HG02588 (cell line): Measurements from ENCODE around the gene PROB1.
A peak's percentile ranks its signal among the peaks of the same experiment; 100 is the strongest.
"Not testable (repeated sequence)": the region's sequence is repeated elsewhere in the genome, so short reads cannot be mapped to it uniquely, and the experiment has no call there.

Experiments used
- ATAC-seq: cut with Tn5 transposase; IDR thresholded peaks from one replicate; pipeline ENCODE4 v1.9.1; 2021; ENCODE audit warnings: mild to moderate bottlenecking, moderate library complexity; ENCODE audit not compliant: unreplicated experiment

PROB1 gene, protein sequence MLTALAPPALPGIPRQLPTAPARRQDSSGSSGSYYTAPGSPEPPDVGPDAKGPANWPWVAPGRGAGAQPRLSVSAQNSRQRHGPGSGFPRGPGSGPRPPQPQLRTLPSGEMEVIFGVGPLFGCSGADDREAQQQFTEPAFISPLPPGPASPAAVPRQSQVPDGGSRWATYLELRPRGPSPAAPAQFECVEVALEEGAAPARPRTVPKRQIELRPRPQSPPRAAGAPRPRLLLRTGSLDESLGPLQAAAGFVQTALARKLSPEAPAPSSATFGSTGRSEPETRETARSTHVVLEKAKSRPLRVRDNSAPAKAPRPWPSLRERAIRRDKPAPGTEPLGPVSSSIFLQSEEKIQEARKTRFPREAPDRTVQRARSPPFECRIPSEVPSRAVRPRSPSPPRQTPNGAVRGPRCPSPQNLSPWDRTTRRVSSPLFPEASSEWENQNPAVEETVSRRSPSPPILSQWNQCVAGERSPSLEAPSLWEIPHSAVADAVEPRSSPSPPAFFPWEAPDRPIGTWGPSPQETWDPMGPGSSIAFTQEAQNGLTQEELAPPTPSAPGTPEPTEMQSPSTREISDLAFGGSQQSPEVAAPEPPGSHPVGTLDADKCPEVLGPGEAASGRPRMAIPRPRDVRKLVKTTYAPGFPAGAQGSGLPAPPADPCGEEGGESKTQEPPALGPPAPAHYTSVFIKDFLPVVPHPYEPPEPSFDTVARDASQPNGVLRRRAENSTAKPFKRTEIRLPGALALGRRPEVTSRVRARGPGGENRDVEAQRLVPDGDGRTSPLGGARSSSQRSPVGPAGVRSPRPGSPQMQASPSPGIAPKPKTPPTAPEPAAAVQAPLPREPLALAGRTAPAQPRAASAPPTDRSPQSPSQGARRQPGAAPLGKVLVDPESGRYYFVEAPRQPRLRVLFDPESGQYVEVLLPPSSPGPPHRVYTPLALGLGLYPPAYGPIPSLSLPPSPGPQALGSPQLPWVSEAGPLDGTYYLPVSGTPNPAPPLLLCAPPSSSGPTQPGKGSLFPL

GRCh38 chr5:139394654-139395566 lies at the start of gene PROB1:
Gene PROB1, minus strand, starts transcription at chr5:139395104. Its CDS starts 23 bp downstream, at chr5:139395081.
- ATAC-seq = no peak

DNA sequence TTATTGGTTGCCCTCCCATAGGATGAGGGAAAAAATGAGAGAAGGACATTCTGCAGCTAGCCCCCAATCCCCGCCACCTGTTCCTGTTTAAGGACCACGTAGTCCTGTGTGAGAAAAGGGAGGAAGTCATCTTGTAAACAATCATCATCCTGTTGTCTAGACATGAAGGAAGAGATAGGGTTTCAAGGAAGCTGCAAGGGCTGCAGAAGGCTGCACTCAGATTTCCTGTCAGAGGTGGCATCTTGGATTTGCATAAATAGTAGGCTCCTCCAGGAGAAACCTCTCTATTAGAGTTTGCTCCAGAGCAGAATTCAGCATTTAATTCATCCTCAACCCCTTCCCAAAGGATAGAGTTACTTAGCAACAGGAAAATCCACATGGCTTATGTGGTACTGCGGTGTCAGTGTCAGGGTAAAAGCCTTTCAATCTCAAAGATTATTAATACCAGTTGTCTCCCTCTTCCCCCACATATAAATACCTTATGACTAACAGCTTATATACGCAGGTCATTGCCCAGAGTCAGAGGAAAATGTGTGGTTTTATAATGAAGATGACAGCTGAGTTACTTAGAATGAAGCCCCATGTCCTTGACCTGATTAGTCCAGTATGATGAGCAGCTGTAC lies 49.0 kb upstream of the PROB1 start:
- no peak for ATAC-seq

- not testable (repeated sequence) for ATAC-seq
Measured at GRCh38 chr5:139440416-139440815, 45.5 kb upstream of the PROB1 start.

DNA sequence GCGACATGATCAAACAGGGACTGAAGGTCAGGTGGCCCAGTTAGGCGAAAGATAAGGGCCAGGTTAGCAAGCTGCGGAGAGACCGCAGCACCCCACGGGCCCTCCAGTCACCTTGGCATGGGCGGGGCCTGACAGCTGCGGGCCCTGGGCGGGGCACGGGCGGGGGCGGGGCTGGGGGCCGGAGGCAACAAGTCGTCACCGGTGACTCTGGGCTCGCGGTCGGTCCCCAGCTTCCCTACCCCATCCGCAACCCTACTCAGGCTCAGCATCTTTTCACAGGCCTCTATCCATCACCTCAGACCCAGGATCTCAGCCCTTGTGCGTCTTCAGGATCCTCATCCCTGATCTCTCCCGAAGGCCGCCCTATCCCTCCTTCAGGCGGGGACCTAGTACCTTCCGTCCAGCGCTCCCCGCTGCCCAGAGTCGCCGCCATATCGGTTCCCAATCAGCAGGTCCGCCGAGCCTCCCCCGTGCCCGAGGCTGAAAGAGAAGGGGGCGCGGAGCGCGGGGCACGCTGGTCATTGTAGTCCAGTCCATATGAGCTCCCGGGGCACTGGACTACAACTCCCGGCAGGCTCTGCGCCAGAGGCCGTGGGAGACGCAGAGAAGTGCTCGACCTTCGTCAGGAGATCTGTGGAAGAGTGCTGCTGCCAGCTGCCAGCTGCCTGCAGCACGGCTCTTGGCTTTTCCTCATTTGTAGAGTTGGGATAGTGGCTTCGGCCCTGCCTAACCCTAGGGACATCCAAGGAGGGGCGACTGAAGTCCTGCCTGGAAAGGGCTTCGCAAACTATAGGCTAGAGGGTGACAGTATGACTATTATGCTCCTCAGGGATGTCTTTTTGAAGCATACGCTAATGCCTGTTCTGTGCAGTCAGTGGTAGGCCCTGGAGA lies 44.4 kb upstream of the PROB1 start, which contains the start of gene DNAJC18:
TSS of gene DNAJC18 (minus strand) at position 513 of the 891 bp plus-strand sequence. CDS start at position 433, 80 bp downstream.
- peak; percentile 85 for ATAC-seq

DNA sequence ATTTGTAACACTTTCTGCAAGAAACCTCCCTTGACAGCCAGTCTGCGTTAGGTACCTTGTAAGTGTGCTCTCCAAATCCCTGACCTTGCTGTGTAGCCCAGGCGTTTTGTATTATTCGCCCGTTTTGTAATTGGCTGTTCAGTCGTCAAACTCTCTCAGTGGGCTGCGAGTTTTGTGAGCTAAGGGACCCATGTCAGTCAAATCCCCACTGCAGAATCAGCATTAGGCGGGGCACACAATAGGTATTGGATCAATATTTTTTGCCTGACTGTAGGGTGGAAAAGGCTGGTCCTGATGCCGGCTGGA lies 43.8 kb upstream of the PROB1 start:
- no peak for ATAC-seq

GRCh38 chr5:139435676-139436075 lies 40.8 kb upstream of the PROB1 start:
- no peak for ATAC-seq

DNA sequence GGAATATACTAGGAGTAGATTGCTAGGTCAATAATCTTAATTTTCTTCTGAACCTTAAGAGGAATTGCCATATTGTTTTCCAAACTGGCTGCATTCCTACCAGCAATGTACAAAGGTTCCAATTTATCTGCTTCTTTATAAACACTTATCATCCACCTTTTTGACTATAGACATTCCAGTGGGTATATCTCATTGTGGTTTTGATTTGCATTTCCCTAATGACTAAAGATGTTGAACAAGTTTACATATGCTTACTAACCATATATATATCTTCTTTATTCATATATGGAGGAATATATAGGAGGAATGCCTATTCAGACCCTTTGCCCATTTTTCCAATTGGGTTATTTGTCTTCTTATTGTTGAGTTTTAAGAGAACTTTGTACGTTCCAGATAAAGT lies 36.8 kb upstream of the PROB1 start:
- no peak for ATAC-seq

DNA sequence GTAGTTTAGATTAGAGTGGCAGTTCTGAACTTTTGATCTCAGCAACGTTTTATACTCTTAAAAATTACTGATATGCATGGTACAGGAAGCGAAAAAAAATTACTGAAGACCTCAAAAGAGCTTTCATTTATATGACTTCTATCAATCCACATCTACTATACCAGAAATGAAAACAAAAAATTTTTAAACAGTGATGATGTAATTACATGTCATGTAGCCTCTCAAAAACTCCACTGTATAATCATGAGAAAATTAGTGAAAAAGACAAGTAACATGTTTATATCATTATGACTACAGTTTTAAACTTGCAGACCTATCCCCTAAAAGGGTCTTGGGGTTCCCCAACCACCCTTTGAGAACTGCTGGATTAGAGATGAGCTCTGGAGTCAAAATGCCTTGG lies 35.1 kb upstream of the PROB1 start:
- no peak for ATAC-seq

GRCh38 chr5:139426203-139426885 lies 31.4 kb upstream of the PROB1 start:
- ATAC-seq = no peak

- no peak for ATAC-seq
Measured at GRCh38 chr5:139425497-139425896, 30.6 kb upstream of the PROB1 start.

- ATAC-seq = no peak
Measured at GRCh38 chr5:139422307-139422893, 27.5 kb upstream of the PROB1 start.

- no peak for ATAC-seq
Measured at GRCh38 chr5:139419226-139420192, 24.6 kb upstream of the PROB1 start.

DNA sequence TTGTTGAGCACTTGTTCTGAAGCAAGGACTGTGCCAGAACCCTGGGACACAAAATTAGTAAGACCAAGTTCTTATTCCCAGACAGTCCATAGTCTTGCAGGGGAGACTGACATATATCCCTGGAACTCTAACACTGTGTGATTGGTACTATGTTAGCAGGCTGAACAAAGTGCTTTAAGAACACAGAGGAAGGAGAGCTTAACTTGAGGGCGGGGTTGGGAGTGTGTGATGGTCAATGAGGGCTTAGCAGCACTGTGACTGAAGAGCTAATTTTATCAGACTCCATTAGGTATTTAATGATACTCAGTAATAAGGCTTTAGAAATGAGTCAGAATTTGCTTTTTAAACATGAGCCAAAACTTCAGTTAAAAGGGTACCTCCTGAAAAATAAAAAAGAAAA lies 23.9 kb upstream of the PROB1 start:
- ATAC-seq = no peak

DNA sequence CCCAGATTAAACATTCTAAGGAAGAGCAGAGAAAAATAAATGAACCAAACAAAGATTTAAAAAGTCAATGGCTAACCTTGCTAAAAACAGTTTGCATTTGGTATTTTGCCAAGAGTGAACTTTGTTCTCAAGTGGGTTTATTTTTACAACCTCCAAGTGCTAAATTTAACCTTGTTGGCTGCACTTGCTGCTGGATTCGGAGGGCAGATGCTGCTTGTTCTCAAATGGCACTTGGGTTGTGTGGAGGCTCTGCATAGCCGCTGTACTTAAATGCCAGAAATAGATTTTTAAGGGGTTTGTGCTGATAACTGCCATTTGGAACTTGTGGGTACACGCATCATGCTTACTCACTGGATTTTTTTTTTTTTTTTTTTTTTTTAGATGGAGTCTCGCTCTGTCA lies 22.3 kb upstream of the PROB1 start:
- no peak for ATAC-seq

GRCh38 chr5:139416651-139417050 lies 21.7 kb upstream of the PROB1 start:
- no peak for ATAC-seq

DNA sequence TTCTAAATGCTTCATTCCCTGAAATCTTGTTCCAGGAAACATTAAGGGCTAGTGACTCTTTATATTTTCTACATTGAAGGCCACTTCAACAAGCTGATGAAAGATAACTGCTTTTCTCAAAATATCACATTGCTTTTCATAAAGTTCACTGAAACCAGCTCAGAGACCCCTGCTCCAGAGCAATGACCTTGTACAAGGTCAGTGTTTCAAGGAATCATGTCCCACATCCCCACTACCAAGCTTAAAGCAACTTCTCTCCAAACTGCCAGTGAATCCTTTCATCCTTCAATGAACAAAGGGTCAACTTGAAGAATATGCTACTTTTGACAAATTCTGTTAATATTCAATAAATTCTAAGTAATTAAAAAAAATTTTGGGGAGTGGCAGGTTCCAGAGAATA lies 21.0 kb upstream of the PROB1 start:
- ATAC-seq = no peak

DNA sequence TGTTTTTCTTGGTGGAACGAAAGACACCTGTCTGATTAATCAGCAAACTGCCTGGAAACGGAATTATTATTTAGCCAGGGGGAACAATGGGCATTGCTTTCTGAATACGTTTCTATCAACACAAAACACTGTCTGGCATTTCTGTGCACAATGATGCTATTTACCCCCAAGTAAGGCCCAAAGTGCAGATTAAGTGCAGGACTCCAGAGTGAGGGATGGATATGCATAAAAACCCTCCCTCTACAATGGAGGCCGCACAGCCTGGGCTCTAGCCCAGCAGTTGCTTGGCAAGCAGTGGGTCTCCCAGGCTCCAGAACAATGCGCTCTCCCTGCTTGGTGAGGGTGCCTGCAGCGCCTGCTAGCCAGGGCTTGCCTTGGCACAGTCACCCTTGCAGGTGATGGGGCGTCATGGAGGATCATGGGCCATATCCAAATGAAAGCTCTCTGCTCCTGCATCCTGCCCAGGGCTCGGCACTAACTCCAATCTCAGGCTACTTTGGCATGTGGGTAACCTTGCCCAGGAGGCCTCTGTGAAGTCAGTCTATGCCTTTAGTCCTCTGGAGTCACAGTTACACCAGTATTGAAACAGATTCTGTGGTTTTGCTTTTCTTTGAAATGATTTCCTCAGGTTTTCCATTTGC lies 20.4 kb upstream of the PROB1 start:
- ATAC-seq = no peak
